Thyroid gland (tissue), 4 donors: ENCODE results near the gene FHIT.

Experiments used
- CTCF ChIP-seq, 6 experiments: fragments of 200-600 bp in 3 of 6; fragments of 450-650 bp in 3 of 6; sonication (generic) in 3 of 6; IDR thresholded peaks; one replicate each; pipeline ENCODE4 v1.5.1; 2016 to 2019; ENCODE audit warnings: antibody characterized with exemption in 6 of 6, mild to moderate bottlenecking in 2 of 6, inconsistent platforms in 1 of 6, moderate library complexity in 1 of 6
- POLR2A ChIP-seq, 2 donors: fragments of 450-650 bp; IDR thresholded peaks; one replicate each; pipeline ENCODE4 v1.6.1; 2017; ENCODE audit warnings: antibody characterized with exemption in 2 of 2, mild to moderate bottlenecking in 2 of 2, moderate library complexity in 1 of 2

- TF ChIP-seq CTCF (IDR thresholded peaks at IDR 0.05): no peak
- no peak for TF ChIP-seq POLR2A (IDR thresholded peaks at IDR 0.05)
These were observed 13.0 kb upstream of the FHIT start for GRCh38 chr3:61264281-61264680.
